ENCODE results near the gene TICRR. TPM values are rescaled to one million over a fixed set of nuclear protein-coding genes. Genes with fewer than 3 reads are reported as not detected.
"Not testable (repeated sequence)": the region's sequence is repeated elsewhere in the genome, so short reads cannot be mapped to it uniquely, and the experiment has no call there.

The TICRR gene
- total and polyA plus RNA-seq, 7 donors, result 0.14 to 3.5 (median 0.42) TPM; not detected in 3

DNA sequence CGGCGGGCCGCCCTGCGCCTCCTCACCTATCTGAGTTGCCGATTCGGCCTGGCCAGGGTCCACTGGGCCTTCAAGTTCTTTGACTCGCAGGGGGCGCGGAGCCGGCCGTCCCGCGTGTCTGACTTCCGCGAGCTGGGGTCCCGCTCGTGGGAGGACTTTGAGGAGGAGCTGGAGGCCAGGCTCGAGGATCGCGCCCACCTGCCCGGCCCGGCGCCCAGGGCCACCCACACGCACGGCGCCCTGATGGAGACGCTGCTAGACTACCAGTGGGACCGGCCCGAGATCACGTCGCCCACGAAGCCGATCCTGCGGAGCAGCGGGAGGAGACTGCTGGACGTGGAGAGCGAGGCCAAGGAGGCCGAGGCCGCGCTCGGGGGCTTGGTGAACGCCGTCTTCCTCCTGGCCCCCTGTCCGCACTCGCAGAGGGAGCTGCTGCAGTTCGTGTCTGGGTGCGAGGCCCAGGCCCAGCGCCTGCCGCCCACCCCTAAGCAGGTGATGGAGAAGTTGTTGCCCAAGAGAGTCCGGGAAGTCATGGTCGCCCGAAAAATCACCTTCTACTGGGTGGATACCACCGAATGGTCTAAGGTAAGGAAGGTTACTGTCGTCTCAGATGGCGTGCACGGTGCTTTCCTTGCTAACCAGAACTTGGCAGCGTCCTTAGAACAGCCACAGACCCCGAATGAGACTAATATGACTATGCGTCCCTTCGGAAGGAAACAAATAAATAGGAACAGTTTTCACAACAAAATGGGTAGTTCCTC, 567 bp downstream of the TICRR start:
- H3K4me3 ChIP-seq, result peak overlapping the region; percentile 47 to 85 (median 71)
- H3K9me3 ChIP-seq, result no peaks in the 10 kb centered on the region
- H3K36me3 ChIP-seq, result no peaks in the 10 kb centered on the region
- 1% methylated on average over 60 of the region's 60 CpGs for WGBS, 2 donors
- TF ChIP-seq POLR2AphosphoS5 (IDR thresholded peaks at IDR 0.05), result no peak
- H3K27me3 ChIP-seq, result no peaks in the 10 kb centered on the region
- peak overlapping the region in 1 of 4 donors; percentile 5 for H3K27ac ChIP-seq
- intact Hi-C loops (cut with DNase I), result loop anchor here (10.0 kb wide), 1 partner anchor 241 kb away; the partner anchor contains the start of gene POLG
- no peak for DNase-seq
- H3K4me1 ChIP-seq, result peaks cover 0 to 14% (median 9%) of the 10 kb centered on the region in 4 donors

DNA sequence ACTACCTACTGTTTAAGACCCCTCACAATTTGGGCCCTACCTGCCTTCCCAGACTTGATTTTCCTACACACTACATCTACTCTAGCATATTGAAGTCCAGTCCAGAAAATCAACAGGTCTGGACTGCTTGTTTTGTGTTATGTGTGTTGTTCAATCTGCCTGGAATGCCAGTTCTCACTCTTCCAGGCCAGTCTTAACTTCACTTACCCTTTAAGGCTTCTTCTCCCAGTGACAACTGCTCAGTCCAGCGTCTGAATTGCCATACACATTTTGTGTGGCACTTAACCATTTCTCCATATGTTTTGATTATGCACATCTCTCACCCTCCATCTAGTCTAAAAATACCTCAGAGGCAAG, 1.1 kb downstream of the TICRR start:
- Histone ChIP-seq H3K9me3 (no peaks in the 10 kb centered on the region), H3K27ac (no peak overlapping the region), H3K27me3 (no peaks in the 10 kb centered on the region), H3K36me3 (no peaks in the 10 kb centered on the region), H3K4me1 (peaks cover 0 to 14% (median 9%) of the 10 kb centered on the region in 4 donors), H3K4me3 (peak overlapping the region in 2 of 4 donors; percentile 67 to 85)
- DNase-seq, result no peak
- 15 to 29% methylated on average over 1 of the region's 1 CpG for whole genome bisulfite sequencing, 2 donors
- intact Hi-C loops (cut with DNase I), result loop anchor here (10.0 kb wide), 1 partner anchor 242 kb away; the partner anchor contains the start of gene POLG
- TF ChIP-seq EP300 (IDR thresholded peaks at IDR 0.05), result no peak
- TF ChIP-seq, protein P1, sequence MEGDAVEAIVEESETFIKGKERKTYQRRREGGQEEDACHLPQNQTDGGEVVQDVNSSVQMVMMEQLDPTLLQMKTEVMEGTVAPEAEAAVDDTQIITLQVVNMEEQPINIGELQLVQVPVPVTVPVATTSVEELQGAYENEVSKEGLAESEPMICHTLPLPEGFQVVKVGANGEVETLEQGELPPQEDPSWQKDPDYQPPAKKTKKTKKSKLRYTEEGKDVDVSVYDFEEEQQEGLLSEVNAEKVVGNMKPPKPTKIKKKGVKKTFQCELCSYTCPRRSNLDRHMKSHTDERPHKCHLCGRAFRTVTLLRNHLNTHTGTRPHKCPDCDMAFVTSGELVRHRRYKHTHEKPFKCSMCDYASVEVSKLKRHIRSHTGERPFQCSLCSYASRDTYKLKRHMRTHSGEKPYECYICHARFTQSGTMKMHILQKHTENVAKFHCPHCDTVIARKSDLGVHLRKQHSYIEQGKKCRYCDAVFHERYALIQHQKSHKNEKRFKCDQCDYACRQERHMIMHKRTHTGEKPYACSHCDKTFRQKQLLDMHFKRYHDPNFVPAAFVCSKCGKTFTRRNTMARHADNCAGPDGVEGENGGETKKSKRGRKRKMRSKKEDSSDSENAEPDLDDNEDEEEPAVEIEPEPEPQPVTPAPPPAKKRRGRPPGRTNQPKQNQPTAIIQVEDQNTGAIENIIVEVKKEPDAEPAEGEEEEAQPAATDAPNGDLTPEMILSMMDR (IDR thresholded peaks at IDR 0.05), result no peak
- TF ChIP-seq POLR2A (IDR thresholded peaks at IDR 0.05), result no peak
- TF ChIP-seq POLR2AphosphoS5 (IDR thresholded peaks at IDR 0.05), result no peak

DNA sequence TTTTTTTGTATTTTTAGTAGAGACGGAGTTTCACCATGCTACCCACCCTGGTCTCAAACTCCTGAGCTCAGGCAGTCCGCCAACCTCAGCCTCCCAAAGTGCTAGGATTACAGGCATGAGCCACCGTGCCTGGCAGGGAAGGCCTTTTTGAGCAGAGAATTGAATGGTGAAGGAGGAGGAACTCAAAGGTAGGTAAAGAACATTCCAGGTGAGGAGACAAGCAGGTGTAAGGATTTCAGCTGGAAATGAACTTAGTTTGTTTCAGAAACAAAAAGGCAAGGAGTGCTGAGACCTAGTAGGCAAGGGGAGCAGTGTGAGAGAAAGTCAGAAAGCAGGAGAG, 2.5 kb downstream of the TICRR start:
- WGBS, 2 donors, result 84 to 87% methylated on average over 3 of the region's 3 CpGs
- no peak overlapping the region for H3K27ac ChIP-seq
- no peaks in the 10 kb centered on the region for H3K9me3 ChIP-seq
- TF ChIP-seq EP300 (IDR thresholded peaks at IDR 0.05) (no peak), POLR2AphosphoS5 (IDR thresholded peaks at IDR 0.05) (no peak), POLR2A (IDR thresholded peaks at IDR 0.05) (no peak)
- TF ChIP-seq, protein P1 (IDR thresholded peaks at IDR 0.05), result no peak
- no peaks in the 10 kb centered on the region for H3K27me3 ChIP-seq
- no peak overlapping the region for H3K4me3 ChIP-seq
- DNase-seq, result no peak
- no peaks in the 10 kb centered on the region for H3K36me3 ChIP-seq
- intact Hi-C loops (cut with DNase I), result loop anchor here (10.0 kb wide), 1 partner anchor 243 kb away; the partner anchor contains the start of gene POLG
- H3K4me1 ChIP-seq, result peaks cover 0 to 14% (median 9%) of the 10 kb centered on the region in 4 donors

DNA sequence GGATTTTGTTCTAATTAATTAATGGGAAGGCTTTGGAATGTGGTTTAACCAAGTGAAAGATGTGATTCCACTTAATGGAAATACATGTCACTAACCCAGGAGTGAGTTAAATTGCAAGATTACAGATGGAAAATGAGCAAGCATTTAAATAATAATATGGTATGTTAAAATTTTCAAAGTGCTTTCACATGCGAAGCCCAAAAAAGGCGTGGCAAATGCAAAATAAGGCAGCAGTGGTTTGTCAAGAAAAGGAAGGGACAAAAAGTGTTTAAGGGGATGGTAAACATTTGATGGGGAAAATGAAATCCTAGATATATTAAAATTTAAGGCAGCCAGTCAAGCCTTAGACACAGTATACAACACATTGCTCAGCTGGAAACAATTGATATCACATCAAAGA, 2.9 kb downstream of the TICRR start:
- Histone ChIP-seq H3K27me3 (no peaks in the 10 kb centered on the region), H3K4me3 (no peak overlapping the region), H3K4me1 (peaks cover 0 to 14% (median 9%) of the 10 kb centered on the region in 4 donors), H3K9me3 (no peaks in the 10 kb centered on the region), H3K36me3 (no peaks in the 10 kb centered on the region), H3K27ac (no peak overlapping the region)
- no peak for DNase-seq
- TF ChIP-seq EP300 (IDR thresholded peaks at IDR 0.05) (no peak), POLR2AphosphoS5 (IDR thresholded peaks at IDR 0.05) (no peak), POLR2A (IDR thresholded peaks at IDR 0.05) (no peak)
- TF ChIP-seq, protein P1 (IDR thresholded peaks at IDR 0.05), result no peak
- 74 to 86% methylated on average over 2 of the region's 2 CpGs for WGBS, 2 donors
- intact Hi-C loops (cut with DNase I), result loop anchor here (10.0 kb wide), 1 partner anchor 243 kb away; the partner anchor contains the start of gene POLG

DNA sequence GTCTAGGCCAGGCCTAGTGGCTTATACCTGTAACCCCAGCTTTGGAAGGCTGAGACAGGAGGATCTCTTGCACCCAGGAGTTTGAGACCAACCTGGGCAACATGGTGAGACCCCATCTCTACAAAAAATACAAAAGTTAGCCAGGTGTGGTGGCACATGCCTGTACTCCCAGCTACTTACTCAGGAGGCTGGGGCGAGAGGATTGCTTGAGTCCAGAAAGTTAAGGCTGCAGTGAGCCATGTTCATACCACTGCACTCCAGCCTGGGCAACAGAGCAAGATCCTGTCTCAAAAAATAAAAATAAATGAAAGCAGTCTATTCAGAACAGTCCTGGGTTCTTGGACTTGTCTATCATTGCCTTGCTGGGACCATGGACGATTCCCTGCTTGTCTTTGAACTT, 5.5 kb downstream of the TICRR start:
- H3K27ac ChIP-seq; DNase-seq; H3K27me3 ChIP-seq; H3K4me1 ChIP-seq; H3K9me3 ChIP-seq; H3K36me3 ChIP-seq; intact Hi-C loops (cut with DNase I); H3K4me3 ChIP-seq: not testable (repeated sequence)
- WGBS, 2 donors, result 97 to 98% methylated on average over 2 of the region's 2 CpGs
